ENCODE measurements around the gene PRPS2. TPM values are rescaled to one million over a fixed set of nuclear protein-coding genes. Genes with fewer than 3 reads are reported as not detected.
A peak's percentile ranks its signal among the peaks of the same experiment; 100 is the strongest.

The PRPS2 gene
- total RNA-seq, 1 experiment from 2014 or later: 45.1 TPM

DNA sequence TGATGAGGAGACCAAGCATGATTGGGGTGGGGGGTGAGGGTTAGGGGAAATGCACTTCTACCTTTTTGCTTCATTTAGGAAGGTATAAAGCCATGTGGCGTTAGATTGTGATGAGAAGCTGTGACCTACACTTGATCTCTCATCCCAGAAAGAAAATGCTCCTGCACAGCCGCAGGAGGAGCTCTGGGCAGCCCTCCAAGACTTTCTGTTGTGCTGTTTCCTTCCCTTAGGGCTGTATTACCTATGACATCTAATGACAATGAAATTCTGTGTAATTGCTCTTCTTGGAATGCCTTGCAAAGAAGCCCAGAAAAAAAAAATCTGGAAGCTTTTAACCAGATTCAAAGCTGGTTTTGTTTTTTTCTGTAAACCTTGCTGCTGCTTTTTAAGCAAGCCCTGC, 13.4 kb downstream of the PRPS2 start:
- TF ChIP-seq, protein P1, sequence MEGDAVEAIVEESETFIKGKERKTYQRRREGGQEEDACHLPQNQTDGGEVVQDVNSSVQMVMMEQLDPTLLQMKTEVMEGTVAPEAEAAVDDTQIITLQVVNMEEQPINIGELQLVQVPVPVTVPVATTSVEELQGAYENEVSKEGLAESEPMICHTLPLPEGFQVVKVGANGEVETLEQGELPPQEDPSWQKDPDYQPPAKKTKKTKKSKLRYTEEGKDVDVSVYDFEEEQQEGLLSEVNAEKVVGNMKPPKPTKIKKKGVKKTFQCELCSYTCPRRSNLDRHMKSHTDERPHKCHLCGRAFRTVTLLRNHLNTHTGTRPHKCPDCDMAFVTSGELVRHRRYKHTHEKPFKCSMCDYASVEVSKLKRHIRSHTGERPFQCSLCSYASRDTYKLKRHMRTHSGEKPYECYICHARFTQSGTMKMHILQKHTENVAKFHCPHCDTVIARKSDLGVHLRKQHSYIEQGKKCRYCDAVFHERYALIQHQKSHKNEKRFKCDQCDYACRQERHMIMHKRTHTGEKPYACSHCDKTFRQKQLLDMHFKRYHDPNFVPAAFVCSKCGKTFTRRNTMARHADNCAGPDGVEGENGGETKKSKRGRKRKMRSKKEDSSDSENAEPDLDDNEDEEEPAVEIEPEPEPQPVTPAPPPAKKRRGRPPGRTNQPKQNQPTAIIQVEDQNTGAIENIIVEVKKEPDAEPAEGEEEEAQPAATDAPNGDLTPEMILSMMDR (IDR thresholded peaks at IDR 0.05; ENCODE audit: unreplicated experiment): no peak
- CTCF ChIA-PET: interaction anchor here (0.6 to 5.8 kb wide), 8 partner anchors 10 to 845 kb away, joined by 3 to 45 read pairs (median 4); no protein-coding TSS in a partner anchor
- DNase-seq (ENCODE audit: unreplicated experiment): peak; percentile 36
- Mint-ChIP-seq H3K9me3 (ENCODE audit: unreplicated experiment) (no peaks in the 10 kb centered on the region), H3K27ac (ENCODE audit: low read depth, unreplicated experiment) (no peak overlapping the region), H3K4me1 (ENCODE audit: insufficient read depth, unreplicated experiment) (no peaks in the 10 kb centered on the region), H3K27me3 (ENCODE audit: insufficient read depth, unreplicated experiment) (peaks cover 47% of the 10 kb centered on the region), H3K4me3 (ENCODE audit: unreplicated experiment) (no peak overlapping the region), H3K36me3 (ENCODE audit: insufficient read depth, unreplicated experiment) (peaks cover 43% of the 10 kb centered on the region)
- no TSS peak for BruUV-seq (replicated peaks)
- intact Hi-C loops (cut with micrococcal nuclease): no loop called here
- POLR2A ChIA-PET: interaction anchor here (0.7 to 1.5 kb wide), 3 partner anchors 13 to 98 kb away, joined by 3 to 5 read pairs (median 3); no protein-coding TSS in a partner anchor

DNA sequence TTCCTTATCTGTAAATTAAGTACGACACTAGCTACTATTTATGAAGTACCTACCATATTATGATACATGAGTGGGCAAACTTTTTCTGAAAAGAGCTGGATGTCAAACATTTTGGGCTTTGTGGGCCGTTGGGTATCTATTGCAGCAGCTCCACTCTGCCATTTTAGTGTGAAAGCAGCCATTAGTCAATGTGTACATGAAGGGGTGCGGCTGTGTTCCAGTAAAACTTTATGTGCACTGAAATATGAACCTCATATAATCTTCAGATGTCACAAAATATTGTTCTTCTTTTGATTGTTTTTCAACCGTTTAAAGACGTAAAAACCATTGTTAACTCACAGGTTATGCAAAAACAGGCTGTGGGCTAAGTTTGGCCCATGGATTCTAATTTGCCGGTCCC, 14.1 kb downstream of the PRPS2 start:
- Mint-ChIP-seq H3K9me3 (ENCODE audit: unreplicated experiment) (no peaks in the 10 kb centered on the region), H3K4me3 (ENCODE audit: unreplicated experiment) (no peak overlapping the region), H3K27ac (ENCODE audit: low read depth, unreplicated experiment) (no peak overlapping the region), H3K36me3 (ENCODE audit: insufficient read depth, unreplicated experiment) (peaks cover 49% of the 10 kb centered on the region), H3K27me3 (ENCODE audit: insufficient read depth, unreplicated experiment) (peaks cover 41% of the 10 kb centered on the region), H3K4me1 (ENCODE audit: insufficient read depth, unreplicated experiment) (no peaks in the 10 kb centered on the region)
- intact Hi-C loops (cut with micrococcal nuclease): no loop called here
- ChIA-PET CTCF (interaction anchor here (0.6 to 5.8 kb wide), 7 partner anchors 9 to 845 kb away, joined by 3 to 45 read pairs (median 4); no protein-coding TSS in a partner anchor), POLR2A (interaction anchor here (0.7 to 1.5 kb wide), 2 partner anchors 13 to 98 kb away, joined by 3 to 5 read pairs; no protein-coding TSS in a partner anchor)
- DNase-seq (ENCODE audit: unreplicated experiment): no peak
- TF ChIP-seq, protein P1 (IDR thresholded peaks at IDR 0.05; ENCODE audit: unreplicated experiment): no peak
- no TSS peak for BruUV-seq (replicated peaks)

DNA sequence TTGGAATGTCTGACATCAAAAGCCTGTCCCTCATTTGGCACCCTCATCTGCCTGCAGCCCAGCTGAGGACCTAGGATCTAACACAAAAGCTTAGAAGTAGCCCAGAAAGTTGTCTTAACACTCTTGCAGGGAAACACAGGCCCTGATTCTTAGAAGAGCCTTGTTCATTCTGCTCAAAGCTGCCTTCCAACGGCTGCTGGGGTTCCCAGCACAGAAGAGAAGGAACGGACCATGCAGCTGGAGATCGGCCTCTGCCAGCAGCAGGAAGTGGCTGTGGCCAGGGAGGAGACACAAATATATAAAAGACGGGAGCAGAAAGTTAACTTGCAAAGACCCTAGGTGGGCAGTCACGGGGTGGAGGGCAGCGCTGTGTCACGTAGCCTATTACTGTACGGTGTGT, 20.4 kb downstream of the PRPS2 start:
- Mint-ChIP-seq H3K9me3 (ENCODE audit: unreplicated experiment) (no peaks in the 10 kb centered on the region), H3K4me3 (ENCODE audit: unreplicated experiment) (no peak overlapping the region), H3K36me3 (ENCODE audit: insufficient read depth, unreplicated experiment) (peaks cover 34% of the 10 kb centered on the region), H3K27ac (ENCODE audit: low read depth, unreplicated experiment) (no peak overlapping the region), H3K4me1 (ENCODE audit: insufficient read depth, unreplicated experiment) (no peaks in the 10 kb centered on the region), H3K27me3 (ENCODE audit: insufficient read depth, unreplicated experiment) (peaks cover 47% of the 10 kb centered on the region)
- POLR2A ChIA-PET: no interaction called here
- CTCF ChIA-PET: interaction anchor here (2.4 to 6.8 kb wide), 2 partner anchors 83 to 677 kb away, joined by 7 to 147 read pairs; no protein-coding TSS in a partner anchor
- no TSS peak for BruUV-seq (replicated peaks)
- intact Hi-C loops (cut with micrococcal nuclease): loop anchor here (5.0 kb wide), 1 partner anchor 1221 kb away; no protein-coding TSS in a partner anchor
- TF ChIP-seq, protein P1 (IDR thresholded peaks at IDR 0.05; ENCODE audit: unreplicated experiment): no peak
- DNase-seq (ENCODE audit: unreplicated experiment): no peak

DNA sequence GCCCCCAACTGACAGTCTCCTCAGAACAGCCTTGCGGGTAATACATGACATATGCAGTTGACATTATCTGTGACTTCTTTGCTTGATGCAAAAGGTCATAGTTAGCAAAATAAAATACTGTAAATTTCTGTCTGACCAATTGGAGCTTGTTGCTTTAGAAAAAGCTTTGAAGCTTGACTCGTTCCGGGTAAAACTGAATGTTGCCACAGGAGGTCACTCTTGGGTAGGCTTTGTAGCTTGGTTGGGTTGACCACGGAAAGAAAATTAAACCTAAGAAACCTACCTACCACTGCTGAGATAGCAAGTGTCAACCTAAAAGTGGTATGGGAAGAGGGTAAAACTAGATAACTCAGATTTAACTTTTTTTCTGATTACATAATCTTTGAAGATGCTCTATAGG, 23.2 kb downstream of the PRPS2 start:
- TF ChIP-seq, protein P1 (IDR thresholded peaks at IDR 0.05; ENCODE audit: unreplicated experiment): peak; percentile 57
- CTCF ChIA-PET: interaction anchor here (0.5 to 6.8 kb wide), 24 partner anchors 11 to 1423 kb away, joined by 3 to 147 read pairs (median 4); no protein-coding TSS in a partner anchor

More for the DNA sequence above, 23.2 kb downstream of the PRPS2 start:
- no peaks in the 10 kb centered on the region for H3K9me3 Mint-ChIP-seq (ENCODE audit: unreplicated experiment)
- POLR2A ChIA-PET: interaction anchor here (0.7 to 1.5 kb wide), 3 partner anchors 51 to 673 kb away, joined by 3 to 6 read pairs (median 5); no protein-coding TSS in a partner anchor
- H3K36me3 Mint-ChIP-seq (ENCODE audit: insufficient read depth, unreplicated experiment): peaks cover 33% of the 10 kb centered on the region
- no peak overlapping the region for H3K4me3 Mint-ChIP-seq (ENCODE audit: unreplicated experiment)
- H3K27ac Mint-ChIP-seq (ENCODE audit: low read depth, unreplicated experiment): no peak overlapping the region
- H3K27me3 Mint-ChIP-seq (ENCODE audit: insufficient read depth, unreplicated experiment): peaks cover 21% of the 10 kb centered on the region
- intact Hi-C loops (cut with micrococcal nuclease): loop anchor here (1.0 to 5.0 kb wide), 4 partner anchors 80 to 1218 kb away; no protein-coding TSS in a partner anchor
- DNase-seq (ENCODE audit: unreplicated experiment): peak; percentile 64
- peaks cover 5% of the 10 kb centered on the region for H3K4me1 Mint-ChIP-seq (ENCODE audit: insufficient read depth, unreplicated experiment)
- no TSS peak for BruUV-seq (replicated peaks)
